Measurements from ENCODE around the gene PDE3A.
"Not testable (repeated sequence)": the region's sequence is repeated elsewhere in the genome, so short reads cannot be mapped to it uniquely, and the experiment has no call there.

Gene PDE3A

GRCh38 chr12:20368114-20368650 lies at the start of gene PDE3A:
TSS of gene PDE3A (plus strand) at chr12:20368537. CDS start at chr12:20369285, 748 bp downstream.
- DNase-seq (ENCODE audit: low read depth in 3 of 3): no peak

- DNase-seq (ENCODE audit: low read depth in 3 of 3): no peak
These were observed 49.0 kb upstream of the PDE3A start for GRCh38 chr12:20319366-20319765.

GRCh38 chr12:20320552-20320951 lies 47.8 kb upstream of the PDE3A start:
- DNase-seq (ENCODE audit: low read depth in 3 of 3): no peak

- DNase-seq (ENCODE audit: low read depth in 3 of 3): not testable (repeated sequence)
These were observed 37.4 kb upstream of the PDE3A start for GRCh38 chr12:20330826-20331505.

GRCh38 chr12:20339060-20339459 lies 29.3 kb upstream of the PDE3A start:
- DNase-seq (ENCODE audit: low read depth in 3 of 3): no peak

- no peak for DNase-seq (ENCODE audit: low read depth in 3 of 3)
These were observed 26.2 kb upstream of the PDE3A start for GRCh38 chr12:20342111-20342510.

GRCh38 chr12:20345866-20346265 lies 22.5 kb upstream of the PDE3A start:
- DNase-seq (ENCODE audit: low read depth in 3 of 3): no peak

- no peak for DNase-seq (ENCODE audit: low read depth in 3 of 3)
These were observed 18.3 kb upstream of the PDE3A start for GRCh38 chr12:20350026-20350425.

- DNase-seq (ENCODE audit: low read depth in 3 of 3): no peak
These were observed 17.8 kb upstream of the PDE3A start for GRCh38 chr12:20350495-20350894.

- no peak for DNase-seq (ENCODE audit: low read depth in 3 of 3)
These were observed 16.9 kb upstream of the PDE3A start for GRCh38 chr12:20351406-20351805.

- no peak for DNase-seq (ENCODE audit: low read depth in 3 of 3)
These were observed 12.3 kb upstream of the PDE3A start for GRCh38 chr12:20356048-20356447.

GRCh38 chr12:20360407-20360806 lies 7.9 kb upstream of the PDE3A start:
- no peak for DNase-seq (ENCODE audit: low read depth in 3 of 3)

GRCh38 chr12:20361416-20361815 lies 6.9 kb upstream of the PDE3A start:
- DNase-seq (ENCODE audit: low read depth in 3 of 3): no peak

GRCh38 chr12:20364501-20364900 lies 3.8 kb upstream of the PDE3A start:
- DNase-seq (ENCODE audit: low read depth in 3 of 3): no peak

- DNase-seq (ENCODE audit: low read depth in 3 of 3): no peak
These were observed 1.4 kb upstream of the PDE3A start for GRCh38 chr12:20366776-20367409.

- DNase-seq (ENCODE audit: low read depth in 3 of 3): no peak
These were observed 689 bp upstream of the PDE3A start for GRCh38 chr12:20367583-20368113.

- DNase-seq (ENCODE audit: low read depth in 3 of 3): no peak
These were observed 441 bp downstream of the PDE3A start for GRCh38 chr12:20368651-20369304.

- DNase-seq (ENCODE audit: low read depth in 3 of 3): no peak
These were observed 1.1 kb downstream of the PDE3A start for GRCh38 chr12:20369305-20370013.

GRCh38 chr12:20370014-20370386 lies 1.7 kb downstream of the PDE3A start:
- no peak for DNase-seq (ENCODE audit: low read depth in 3 of 3)

GRCh38 chr12:20370866-20371519 lies 2.7 kb downstream of the PDE3A start:
- no peak for DNase-seq (ENCODE audit: low read depth in 3 of 3)

GRCh38 chr12:20372326-20373096 lies 4.2 kb downstream of the PDE3A start:
- DNase-seq (ENCODE audit: low read depth in 3 of 3): no peak

Measured in stimulated activated CD4-positive, alpha-beta T cell treated with anti-CD3 and anti-CD28 coated beads, TNF-alpha, amount 100 ng/mL, for 48 hours (primary cell).